Spleen (tissue), 11 donors: ENCODE measurements around the gene DCUN1D5. TPM values are rescaled to one million over a fixed set of nuclear protein-coding genes. Genes with fewer than 3 reads are reported as not detected.
"Not testable (repeated sequence)": the region's sequence is repeated elsewhere in the genome, so short reads cannot be mapped to it uniquely, and the experiment has no call there.

ENCODE experiments used
- DNase-seq: peaks from one replicate; pipeline ENCODE4 v3.0.0-alpha.2; 2020
- H3K27ac ChIP-seq, 8 donors: fragments of 200-600 bp; sonication (generic) in 7 of 8; 1 replicate in 4 of 8; 2 replicates in 4 of 8; pipeline versions ENCODE4 v1.5.0 to v1.8.0; 2016 to 2021; ENCODE audit warnings: inconsistent platforms in 4 of 8, mild to moderate bottlenecking in 4 of 8, moderate library complexity in 1 of 8
- H3K27me3 ChIP-seq, 7 donors: fragments of 200-600 bp; sonication (generic) in 6 of 7; replicated peaks in 1 of 7; 1 replicate in 4 of 7; 2 replicates in 3 of 7; pipeline versions ENCODE4 v1.5.0 to v1.8.0; 2016 to 2021; ENCODE audit warnings: inconsistent platforms in 3 of 7, mild to moderate bottlenecking in 1 of 7
- H3K36me3 ChIP-seq, 6 donors: fragments of 200-600 bp; sonication (generic) in 5 of 6; 1 replicate in 4 of 6; 2 replicates in 2 of 6; pipeline versions ENCODE4 v1.5.0 to v1.8.0; 2016 to 2021; ENCODE audit warnings: inconsistent platforms in 2 of 6
- H3K4me1 ChIP-seq, 6 donors: fragments of 200-600 bp; sonication (generic) in 5 of 6; 1 replicate in 3 of 6; 2 replicates in 3 of 6; pipeline versions ENCODE4 v1.5.0 to v1.8.0; 2016 to 2021; ENCODE audit warnings: inconsistent platforms in 3 of 6
- H3K4me3 ChIP-seq, 8 donors: fragments of 200-600 bp; sonication (generic) in 7 of 8; 1 replicate in 4 of 8; 2 replicates in 4 of 8; pipeline versions ENCODE4 v1.5.0 to v1.8.0; 2016 to 2021; ENCODE audit warnings: inconsistent platforms in 4 of 8, mild to moderate bottlenecking in 4 of 8, moderate library complexity in 2 of 8
- H3K9me3 ChIP-seq, 8 donors: fragments of 200-600 bp; sonication (generic) in 7 of 8; 1 replicate in 4 of 8; 2 replicates in 4 of 8; pipeline versions ENCODE4 v1.5.0 to v1.8.0; 2016 to 2021; ENCODE audit warnings: inconsistent platforms in 4 of 8
- POLR2A ChIP-seq, 3 donors: fragments of 450-650 bp; IDR thresholded peaks; one replicate each; pipeline ENCODE4 v1.5.1; 2017; ENCODE audit warnings: antibody characterized with exemption in 3 of 3, mild to moderate bottlenecking in 1 of 3
- POLR2AphosphoS5 ChIP-seq, 3 donors: sonication (generic); formaldehyde crosslinking; IDR thresholded peaks; one replicate each; pipeline ENCODE4 v1.5.1; 2017; ENCODE audit warnings: antibody characterized with exemption in 3 of 3
- WGBS, 5 donors: extraction: QIAGEN DNeasy Blood & Tissue Kit in 3 of 5; methylation state at CpG; one replicate each; pipeline versions ENCODE4 v1.1.5 to v1.1.7; 2013 to 2018; 5-methylcytosine and 5-hydroxymethylcytosine counted together
- intact Hi-C: fragments of 100-400 bp; cut with DNase I; formaldehyde crosslinking; loops from one replicate; pipeline ENCODE4 v1.15.0; 2023; ENCODE audit warnings: low total_unique reads
- polyA plus RNA-seq, 3 donors: library from polyadenylated mRNA; stranded (reverse); fragments of 200-250 nt; gene quantifications; one replicate each; pipeline ENCODE4 v1.2.1, GENCODE V29; 2013
- total RNA-seq, 7 donors: library from RNA; depleted of rRNA in 3 of 7; stranded (reverse); fragments of >200 nt in 3 of 7; fragmentation: NEBNext Ultra II Directional in 4 of 7; extraction: Animal tissue kit (Norgen Biotek cat#: 25700) in 4 of 7; gene quantifications; one replicate each; pipeline versions ENCODE4 v1.1.0 to v1.2.1, GENCODE V29; 2016 to 2021
- TF ChIP-seq, protein P1 (sequence below), 11 experiments: fragments of 200-600 bp in 7 of 11; fragments of 450-650 bp in 4 of 11; sonication (generic) in 4 of 11; IDR thresholded peaks in 8 of 11; conservative IDR thresholded peaks in 3 of 11; 1 replicate in 7 of 11; 2 replicates in 4 of 11; pipeline versions ENCODE4 v1.4.0 to v1.8.0; 2016 to 2021; ENCODE audit warnings: antibody characterized with exemption in 11 of 11, inconsistent platforms in 4 of 11, mild to moderate bottlenecking in 1 of 11
- donor health status: healthy with polysubstance abuse.
- donor health status: DM: no; HTN: no; CAD: no; lungs with moderate emphysema.
- donor health status: DM: no; HTN: no; CAD: no.
- donor health status: Bipolar disorder and iron deficiency.
- donor health status: healthy.
- donor health status: DM: no; HTN: no; CAD: no.
- donor health status: DM: yes; HTN: yes; CAD: no.

The DCUN1D5 gene
- total and polyA plus RNA-seq, 10 donors = 12.3 to 33.0 (median 18.9) TPM

DNA sequence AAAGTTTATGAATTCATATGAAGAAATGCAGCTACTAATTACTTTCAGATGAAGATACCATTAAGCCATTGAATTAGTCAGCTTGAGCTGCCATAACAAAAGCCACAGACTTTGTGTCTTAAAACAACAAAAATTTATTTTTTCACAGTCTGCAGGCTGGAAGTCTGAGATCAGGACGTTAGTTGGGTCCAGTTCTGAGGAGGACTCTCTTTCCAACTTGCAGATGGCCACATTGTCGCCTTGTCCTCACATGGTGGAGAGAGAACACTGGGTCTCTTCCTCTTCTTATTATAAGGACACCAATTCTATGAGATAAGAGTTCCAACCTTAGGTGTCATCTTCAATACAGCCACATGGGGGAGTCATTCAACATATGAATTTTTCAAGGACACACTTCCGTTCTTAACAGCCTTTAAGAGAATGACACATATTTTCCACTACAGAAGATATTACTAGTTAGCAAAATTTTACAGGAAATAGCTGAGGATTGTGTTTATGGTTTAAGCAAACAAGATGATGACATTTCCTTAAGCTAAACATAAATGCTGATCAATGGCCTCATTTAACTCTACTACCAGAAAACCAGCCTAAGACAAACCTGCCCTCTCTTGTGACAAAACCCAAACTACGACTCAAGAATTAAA is 56.0 kb downstream of the DCUN1D5 start:
- H3K36me3 ChIP-seq = no peaks in the 10 kb centered on the region
- DNase-seq = no peak
- intact Hi-C loops = no loop called here
- H3K27me3 ChIP-seq = no peaks in the 10 kb centered on the region
- H3K9me3 ChIP-seq = no peaks in the 10 kb centered on the region
- TF ChIP-seq, protein P1, sequence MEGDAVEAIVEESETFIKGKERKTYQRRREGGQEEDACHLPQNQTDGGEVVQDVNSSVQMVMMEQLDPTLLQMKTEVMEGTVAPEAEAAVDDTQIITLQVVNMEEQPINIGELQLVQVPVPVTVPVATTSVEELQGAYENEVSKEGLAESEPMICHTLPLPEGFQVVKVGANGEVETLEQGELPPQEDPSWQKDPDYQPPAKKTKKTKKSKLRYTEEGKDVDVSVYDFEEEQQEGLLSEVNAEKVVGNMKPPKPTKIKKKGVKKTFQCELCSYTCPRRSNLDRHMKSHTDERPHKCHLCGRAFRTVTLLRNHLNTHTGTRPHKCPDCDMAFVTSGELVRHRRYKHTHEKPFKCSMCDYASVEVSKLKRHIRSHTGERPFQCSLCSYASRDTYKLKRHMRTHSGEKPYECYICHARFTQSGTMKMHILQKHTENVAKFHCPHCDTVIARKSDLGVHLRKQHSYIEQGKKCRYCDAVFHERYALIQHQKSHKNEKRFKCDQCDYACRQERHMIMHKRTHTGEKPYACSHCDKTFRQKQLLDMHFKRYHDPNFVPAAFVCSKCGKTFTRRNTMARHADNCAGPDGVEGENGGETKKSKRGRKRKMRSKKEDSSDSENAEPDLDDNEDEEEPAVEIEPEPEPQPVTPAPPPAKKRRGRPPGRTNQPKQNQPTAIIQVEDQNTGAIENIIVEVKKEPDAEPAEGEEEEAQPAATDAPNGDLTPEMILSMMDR (IDR thresholded peaks at IDR 0.05 in 8 of 11, conservative IDR thresholded peaks at IDR 0.05 in 3 of 11) = peak in 10 of 11 experiments; percentile 43 to 78 (median 68)
- no peak for TF ChIP-seq POLR2AphosphoS5 (IDR thresholded peaks at IDR 0.05)
- 19 to 43% (median 32%) methylated on average over 4 of the region's 4 CpGs for whole genome bisulfite sequencing, 5 donors
- peaks cover 0 to 7% (median 4%) of the 10 kb centered on the region in 6 donors for H3K4me1 ChIP-seq
- H3K27ac ChIP-seq = peak overlapping the region in 4 of 8 donors; percentile 11 to 52 (median 22)
- H3K4me3 ChIP-seq = no peak overlapping the region

DNA sequence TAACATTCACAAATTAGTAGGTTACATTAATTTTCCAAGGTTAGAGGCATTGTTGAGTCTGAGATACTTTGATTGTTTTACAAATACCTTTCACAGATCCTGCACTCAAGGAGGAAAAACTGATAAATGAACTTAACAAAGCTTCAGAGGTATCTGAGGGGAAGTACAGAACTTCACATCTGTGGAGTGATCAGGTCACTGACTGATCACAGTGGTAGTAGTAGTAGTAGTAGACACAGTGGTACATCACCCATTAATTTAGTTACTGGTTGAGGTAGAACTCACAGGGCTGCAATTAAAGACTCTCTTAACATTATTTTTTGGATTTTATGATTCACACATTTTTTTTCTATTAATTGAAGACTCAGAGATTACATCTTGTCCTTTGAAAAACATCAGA is 56.7 kb downstream of the DCUN1D5 start:
- Histone ChIP-seq H3K36me3 (no peaks in the 10 kb centered on the region), H3K27me3 (no peaks in the 10 kb centered on the region), H3K4me3 (no peak overlapping the region), H3K27ac (no peak overlapping the region), H3K4me1 (peaks cover 0 to 7% (median 4%) of the 10 kb centered on the region in 6 donors), H3K9me3 (no peaks in the 10 kb centered on the region)
- no peak for DNase-seq
- intact Hi-C loops = no loop called here
- TF ChIP-seq, protein P1 (IDR thresholded peaks at IDR 0.05 in 8 of 11, conservative IDR thresholded peaks at IDR 0.05 in 3 of 11) = no peak
- TF ChIP-seq POLR2AphosphoS5 (IDR thresholded peaks at IDR 0.05) (no peak), POLR2A (IDR thresholded peaks at IDR 0.05) (no peak)

DNA sequence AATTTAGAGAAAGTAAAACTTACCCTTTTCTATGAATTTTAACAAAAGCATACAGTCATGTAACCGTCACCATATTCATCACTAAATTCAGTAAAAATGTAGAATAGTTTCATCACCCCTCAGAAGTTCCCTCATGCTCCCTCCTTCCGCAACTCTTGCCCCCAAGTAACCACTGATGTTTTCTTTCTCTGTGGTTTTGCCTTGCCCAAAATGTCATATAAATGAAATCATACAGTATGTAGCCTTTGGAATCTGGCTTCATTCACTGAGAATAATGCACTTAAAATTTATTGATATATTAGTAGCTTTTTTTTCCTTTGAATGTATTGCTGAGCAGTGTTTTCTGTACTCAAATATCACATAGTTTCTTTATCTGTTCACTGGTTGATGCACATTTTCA is 60.1 kb downstream of the DCUN1D5 start:
- Histone ChIP-seq H3K36me3 (no peaks in the 10 kb centered on the region), H3K4me1 (peaks cover 0 to 7% (median 4%) of the 10 kb centered on the region in 6 donors), H3K4me3 (no peak overlapping the region), H3K27ac (no peak overlapping the region), H3K27me3 (no peaks in the 10 kb centered on the region), H3K9me3 (no peaks in the 10 kb centered on the region)
- no peak for DNase-seq
- 66 to 88% (median 77%) methylated on average over 2 of the region's 2 CpGs for WGBS, 5 donors
- intact Hi-C loops = no loop called here
- no peak for TF ChIP-seq POLR2A (IDR thresholded peaks at IDR 0.05)
- TF ChIP-seq, protein P1 (IDR thresholded peaks at IDR 0.05 in 8 of 11, conservative IDR thresholded peaks at IDR 0.05 in 3 of 11) = no peak
- no peak for TF ChIP-seq POLR2AphosphoS5 (IDR thresholded peaks at IDR 0.05)

DNA sequence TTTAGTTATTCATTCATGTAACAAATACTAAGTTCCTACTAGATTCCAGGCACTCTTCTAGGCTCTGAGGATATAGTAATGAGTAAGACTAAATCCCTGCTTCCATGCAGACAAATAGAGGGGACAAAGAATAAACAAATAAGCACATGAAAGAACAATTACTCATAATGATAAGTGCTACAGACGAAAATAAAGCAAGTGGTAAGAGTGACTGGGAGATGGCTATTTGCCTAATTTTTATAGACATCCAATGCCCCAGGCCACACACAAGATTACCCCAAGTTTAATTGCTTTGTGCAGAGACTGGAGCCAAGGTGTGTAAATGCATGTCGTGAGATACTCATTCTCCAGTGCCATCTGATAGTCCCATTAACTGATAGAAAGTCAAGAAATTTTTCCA is 62.6 kb downstream of the DCUN1D5 start:
- no peak for DNase-seq
- H3K9me3 ChIP-seq = no peaks in the 10 kb centered on the region
- no peaks in the 10 kb centered on the region for H3K4me1 ChIP-seq
- WGBS, 5 donors = 61 to 68% (median 64%) methylated on average over 2 of the region's 2 CpGs
- H3K36me3 ChIP-seq = no peaks in the 10 kb centered on the region
- H3K27me3 ChIP-seq = no peaks in the 10 kb centered on the region
- TF ChIP-seq, protein P1 (IDR thresholded peaks at IDR 0.05 in 8 of 11, conservative IDR thresholded peaks at IDR 0.05 in 3 of 11) = no peak
- TF ChIP-seq POLR2A (IDR thresholded peaks at IDR 0.05) = no peak
- no peak for TF ChIP-seq POLR2AphosphoS5 (IDR thresholded peaks at IDR 0.05)
- intact Hi-C loops = no loop called here
- H3K27ac ChIP-seq = no peak overlapping the region
- no peak overlapping the region for H3K4me3 ChIP-seq

DNA sequence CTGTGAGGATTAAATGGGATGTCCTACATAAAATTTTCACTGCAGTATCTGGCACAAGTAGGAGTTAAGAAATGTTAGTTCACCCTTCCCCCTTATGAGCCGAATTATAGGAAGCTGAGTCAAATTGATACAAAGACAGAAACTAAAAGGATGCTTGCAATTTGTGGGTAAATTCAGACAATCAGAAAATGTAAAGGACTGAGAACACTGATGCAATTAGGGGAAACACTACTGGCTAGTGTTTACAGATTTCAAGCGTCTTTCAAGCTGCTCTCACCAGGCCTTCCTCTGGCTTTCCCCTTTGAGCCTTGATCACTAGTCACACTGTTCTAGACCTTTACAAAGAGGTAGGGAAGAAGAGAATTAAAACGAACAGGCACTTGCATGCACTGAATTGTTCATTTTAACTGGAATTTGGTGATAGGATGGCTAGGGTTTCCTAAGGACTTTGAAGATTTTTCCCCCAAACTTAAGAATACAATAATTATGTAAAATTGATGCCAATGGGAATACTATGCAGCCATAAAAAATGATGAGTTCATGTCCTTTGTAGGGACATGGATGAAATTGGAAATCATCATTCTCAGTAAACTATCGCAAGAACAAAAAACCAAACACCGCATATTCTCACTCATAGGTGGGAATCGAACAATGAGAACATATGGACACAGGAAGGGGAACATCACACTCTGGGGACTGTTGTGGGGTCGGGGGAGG is 63.5 kb downstream of the DCUN1D5 start:
- intact Hi-C loops, H3K27ac ChIP-seq, H3K36me3 ChIP-seq, H3K9me3 ChIP-seq, H3K27me3 ChIP-seq, H3K4me1 ChIP-seq, DNase-seq, H3K4me3 ChIP-seq: not testable (repeated sequence)
- WGBS, 5 donors = 62 to 73% (median 70%) methylated on average over 5 to 7 of the region's 7 CpGs
